ENCODE data around the gene ARPC1A.
"Not testable (repeated sequence)": the region's sequence is repeated elsewhere in the genome, so short reads cannot be mapped to it uniquely, and the experiment has no call there.

Gene ARPC1A

DNA sequence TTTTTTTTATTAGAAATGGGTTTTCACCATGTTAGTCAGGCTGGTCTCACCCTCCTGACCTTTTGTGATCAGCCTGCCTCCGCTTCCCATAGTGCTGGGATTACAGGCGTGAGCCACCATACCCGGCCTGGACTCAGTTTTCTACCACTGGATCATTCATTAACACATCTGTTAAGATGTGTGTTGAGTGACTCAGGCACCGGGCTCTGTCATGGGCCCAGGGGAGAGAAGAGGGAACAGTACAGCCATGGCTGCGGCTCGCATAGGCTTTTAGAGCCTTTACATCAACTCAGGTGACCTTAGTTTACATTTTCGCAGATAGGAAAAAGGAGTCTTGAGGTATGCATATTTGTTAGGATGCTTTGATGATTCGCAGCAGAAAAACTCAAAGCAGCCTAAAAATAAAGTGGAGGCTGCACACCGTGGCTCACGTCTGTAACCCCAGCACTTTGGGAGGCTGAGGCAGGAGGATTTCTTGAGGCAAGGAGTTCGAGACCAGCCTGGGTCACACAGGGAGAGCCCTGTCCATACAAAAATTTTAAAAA lies 45.8 kb downstream of the ARPC1A start:
- DNase-seq (ENCODE audit: low spot score): no peak

DNA sequence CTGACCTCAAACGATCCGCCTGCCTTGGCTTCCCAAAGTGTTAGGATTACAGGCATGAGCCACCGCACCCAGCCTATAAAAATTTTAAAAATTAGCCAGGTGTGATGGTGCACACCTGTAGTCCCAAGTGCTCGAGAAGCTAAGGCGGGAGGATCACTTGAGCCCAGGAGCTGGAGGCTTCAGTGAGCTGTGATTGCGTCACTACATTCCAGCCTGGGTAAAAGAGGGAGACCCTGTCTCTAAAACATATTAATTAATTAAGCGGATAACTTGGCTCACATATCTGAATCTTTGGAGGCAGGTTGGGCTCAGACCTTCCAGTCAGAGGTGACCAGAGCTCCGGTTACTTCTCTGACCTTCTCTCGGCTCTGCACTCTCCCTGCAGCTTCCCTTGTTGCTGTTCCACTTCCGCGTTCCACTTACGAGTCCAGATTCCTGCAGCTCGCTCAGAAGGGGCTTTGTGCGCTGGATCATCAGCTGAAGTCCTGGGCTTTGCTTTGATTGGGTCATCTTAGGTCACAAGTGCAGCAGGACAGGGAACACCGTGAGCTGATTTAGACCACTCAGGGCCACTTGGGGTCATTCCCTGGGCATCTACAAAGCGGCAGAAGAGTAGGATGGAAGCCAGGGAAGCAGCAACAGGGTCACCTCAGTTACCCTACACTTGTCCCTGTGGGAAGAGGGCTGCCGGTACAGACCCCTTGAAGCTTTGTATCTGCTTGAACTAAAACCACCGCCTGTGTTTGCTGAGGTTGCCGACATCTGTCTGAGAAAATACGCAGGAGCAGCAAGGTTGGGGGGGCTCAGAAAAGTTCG lies 46.8 kb downstream of the ARPC1A start:
- DNase-seq (ENCODE audit: low spot score): no peak

DNA sequence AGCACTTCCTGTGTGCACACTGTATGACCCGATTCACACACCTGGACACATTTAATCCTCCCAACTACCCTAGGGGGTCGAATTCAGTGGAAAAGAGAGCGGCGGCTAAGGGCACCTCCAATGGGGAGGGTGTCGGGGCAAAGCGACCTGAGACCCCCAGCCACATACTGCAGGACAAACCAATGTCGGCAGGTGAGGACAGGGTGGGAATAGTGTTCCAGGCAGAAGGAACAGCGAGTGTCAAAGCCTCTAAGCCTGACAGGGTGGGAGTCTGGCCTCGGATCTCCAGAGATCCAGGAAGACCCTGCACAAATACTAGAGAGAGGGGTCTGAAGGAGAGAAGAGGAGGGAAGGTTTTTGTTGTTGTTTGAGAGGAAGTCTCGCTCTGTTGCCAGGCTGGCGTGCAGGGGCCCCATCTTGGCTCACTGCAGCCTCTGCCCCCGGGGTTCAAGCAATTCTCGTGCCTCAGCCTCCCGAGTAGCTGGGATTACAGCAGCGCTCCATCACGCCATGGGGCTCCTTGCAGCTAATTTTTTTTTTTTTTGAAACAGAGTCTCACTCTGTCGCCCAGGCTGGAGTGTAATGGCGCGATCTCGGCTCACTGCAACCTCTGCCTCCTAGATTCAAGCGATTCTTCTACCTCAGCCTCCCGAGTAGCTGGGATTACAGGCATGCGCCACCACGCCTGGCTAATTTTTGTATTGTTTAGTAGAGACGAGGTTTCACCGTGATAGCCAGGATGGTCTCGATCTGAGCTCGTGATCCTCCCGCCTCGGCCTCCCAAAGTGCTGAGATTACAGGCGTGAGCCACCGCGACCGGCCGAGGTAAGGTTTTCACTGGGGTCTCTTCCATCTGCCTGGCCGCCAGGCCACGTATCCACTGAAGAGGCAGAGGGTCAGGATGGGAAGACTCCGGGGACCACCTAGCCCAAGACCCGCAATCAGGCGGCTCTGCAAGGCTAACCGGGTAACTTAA lies 47.7 kb downstream of the ARPC1A start:
- no peak for DNase-seq (ENCODE audit: low spot score)

DNA sequence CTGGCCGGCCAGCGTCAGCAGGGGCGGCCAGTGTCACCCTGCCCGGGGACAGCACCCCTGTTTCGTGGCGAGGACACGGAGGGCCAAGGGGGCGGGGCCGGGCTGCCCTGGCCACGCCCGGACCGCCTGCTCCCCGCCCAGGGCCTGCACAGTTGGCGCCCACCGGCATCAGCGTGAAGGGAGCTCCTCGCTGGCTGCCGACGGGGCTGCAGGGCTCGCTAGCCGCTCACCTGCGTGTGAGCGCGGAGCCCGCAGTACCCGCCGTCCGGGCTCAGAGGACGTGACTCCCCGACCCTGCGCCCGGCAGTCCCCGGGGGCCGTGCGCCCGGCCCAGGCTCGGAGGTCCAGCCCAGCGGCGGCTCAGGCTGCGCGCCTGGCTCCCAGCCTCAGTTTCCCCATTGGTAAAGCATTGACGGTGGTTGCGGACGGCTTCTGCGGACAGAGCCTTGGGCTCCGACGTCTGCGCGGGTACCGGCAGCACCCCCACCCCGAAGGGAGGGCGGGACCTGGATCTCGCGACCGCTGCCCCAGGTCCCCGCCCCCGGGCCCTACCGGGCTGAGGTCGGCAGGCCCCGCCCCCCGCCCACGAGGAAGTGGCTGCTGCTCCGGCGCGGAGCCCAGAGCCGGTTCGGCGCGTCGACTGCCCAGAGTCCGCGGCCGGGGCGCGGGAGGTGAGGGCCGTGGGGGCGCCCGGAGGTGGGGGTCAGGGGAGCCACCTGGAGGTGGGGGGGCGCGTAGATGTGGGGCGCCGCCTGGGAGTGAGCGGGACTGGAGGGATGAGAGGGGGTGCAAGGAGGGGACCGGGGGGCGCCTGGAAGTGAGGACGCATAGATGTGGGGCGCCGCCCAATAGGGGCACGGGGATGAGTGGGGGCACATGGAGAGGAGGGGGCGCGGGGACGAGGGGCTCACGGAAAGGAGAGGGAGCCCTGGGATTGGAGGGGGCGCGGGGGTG lies 48.7 kb downstream of the ARPC1A start, which contains the start of gene ARPC1B:
Gene ARPC1B, plus strand, starts transcription at position 620 of the 954 bp plus-strand sequence. CDS start 10,985 bp downstream, outside the sequence.
- peak; percentile 50 for DNase-seq (ENCODE audit: low spot score)

DNA sequence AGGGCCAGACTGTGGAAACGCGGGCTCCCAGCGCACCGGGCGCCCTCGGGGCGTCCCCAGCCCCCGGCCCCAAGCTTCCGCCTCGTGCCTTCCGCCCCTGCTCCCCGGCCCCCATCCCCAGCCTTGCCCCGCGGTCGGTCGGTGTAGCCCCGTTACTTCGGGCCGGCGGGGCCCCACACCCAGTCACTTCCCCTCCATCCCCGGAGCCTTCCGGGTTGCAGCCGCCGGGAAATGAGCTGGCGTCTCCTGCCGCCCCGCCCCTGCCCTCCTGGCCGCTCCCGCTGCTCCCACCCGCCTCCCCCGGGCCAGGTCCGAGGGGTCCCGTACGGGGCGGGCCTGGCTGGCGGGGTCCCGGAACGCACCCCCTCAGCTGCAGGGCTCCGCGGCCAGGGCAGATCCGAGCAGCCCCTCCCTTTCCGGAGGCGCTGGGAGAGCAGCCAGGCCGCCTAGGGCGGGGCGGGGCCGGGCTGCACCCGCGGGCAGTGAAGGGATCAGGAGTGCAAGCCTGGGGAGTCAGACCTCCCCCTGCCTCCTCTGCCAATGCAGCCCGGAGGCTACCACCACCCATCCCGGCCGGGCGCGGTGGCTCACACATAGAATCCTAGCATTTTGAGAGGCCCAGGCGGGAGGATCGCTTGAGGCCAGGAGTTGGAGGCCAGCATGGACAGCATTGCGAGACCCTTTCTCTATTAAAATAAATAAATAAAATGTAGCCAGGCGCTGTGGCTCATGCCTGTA lies 49.5 kb downstream of the ARPC1A start:
- DNase-seq (ENCODE audit: low spot score): peak; percentile 65

DNA sequence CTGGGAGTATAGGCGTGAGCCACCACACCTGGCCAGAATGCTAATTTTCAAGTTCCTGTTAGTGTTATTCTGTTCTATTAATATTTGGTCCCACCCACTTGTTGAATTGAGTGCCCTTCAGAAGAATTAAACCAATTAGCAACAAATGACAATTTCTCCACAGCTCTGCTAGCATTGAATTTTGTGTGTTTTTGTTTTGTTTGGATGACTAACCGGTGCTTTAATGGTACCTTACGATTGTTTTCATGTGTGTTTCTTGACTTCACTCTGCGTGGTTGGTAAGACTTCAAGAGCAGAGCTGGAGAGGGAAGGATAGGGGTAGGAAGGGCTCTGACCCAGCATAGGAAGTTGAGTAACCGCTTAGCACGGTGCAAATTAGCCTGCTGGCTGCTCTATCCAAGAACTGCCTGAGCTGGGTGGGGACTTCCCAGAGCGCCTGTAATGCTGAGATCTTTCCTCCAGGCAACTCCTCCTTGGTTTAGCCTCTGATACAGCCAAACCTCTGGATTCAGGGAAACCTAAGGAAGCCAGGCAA lies 53.4 kb downstream of the ARPC1A start:
- peak; percentile 72 for DNase-seq (ENCODE audit: low spot score)

DNA sequence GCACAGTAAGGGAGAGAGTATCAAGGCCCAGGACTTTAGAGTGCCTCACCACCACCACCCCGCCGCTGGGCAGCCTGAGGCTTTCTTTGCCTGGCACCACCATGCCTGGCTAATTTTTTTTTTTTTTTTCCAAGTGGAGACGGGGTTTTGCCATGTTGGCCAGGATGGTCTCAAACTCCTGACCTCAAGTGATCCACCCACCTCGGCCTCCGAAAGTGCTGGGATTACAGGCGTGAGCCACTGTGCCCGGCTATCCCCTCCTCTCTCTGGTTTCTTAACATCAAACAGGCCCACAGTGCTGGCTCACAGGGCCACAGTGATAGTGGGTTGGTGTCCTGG lies 54.0 kb downstream of the ARPC1A start:
- not testable (repeated sequence) for DNase-seq (ENCODE audit: low spot score)

DNA sequence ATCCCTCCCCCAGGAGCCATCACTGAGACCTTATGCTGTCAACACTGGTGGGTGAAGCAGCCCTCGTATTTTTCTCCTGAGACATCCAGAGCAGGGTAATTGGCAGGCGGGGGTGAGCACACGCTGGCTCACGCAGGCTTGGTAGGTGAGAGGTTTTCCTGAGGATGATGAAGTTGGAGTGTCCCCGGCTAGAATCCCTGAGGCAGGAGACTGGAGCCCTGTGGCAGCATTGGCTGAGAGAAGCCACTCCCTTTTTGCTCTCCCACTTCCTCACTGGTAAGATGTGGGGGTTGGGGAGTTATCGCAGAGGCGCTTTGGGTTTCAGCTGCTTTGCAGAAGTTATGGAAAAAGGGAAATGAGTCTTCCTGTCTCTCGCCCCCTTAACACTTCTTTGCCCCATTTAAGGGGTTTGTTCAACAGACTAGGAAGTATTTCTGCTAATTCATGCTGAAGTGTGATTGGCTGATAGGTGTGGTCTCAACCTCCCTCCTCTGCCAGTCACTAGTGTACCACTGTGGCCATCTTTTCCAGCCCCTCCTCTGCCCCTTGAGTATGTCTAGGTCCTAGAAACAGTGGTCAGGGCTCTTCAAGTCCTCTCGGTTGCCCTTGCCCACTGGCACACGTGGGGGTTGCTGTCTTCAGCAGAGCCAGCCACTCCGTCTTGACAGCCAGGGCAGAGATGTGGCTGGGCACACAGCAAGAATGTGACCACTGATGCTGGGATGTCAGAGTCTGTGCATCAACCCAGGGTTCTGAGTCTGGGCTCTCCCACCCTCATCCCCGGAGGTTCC lies 54.5 kb downstream of the ARPC1A start:
- DNase-seq (ENCODE audit: low spot score): peak; percentile 76

DNA sequence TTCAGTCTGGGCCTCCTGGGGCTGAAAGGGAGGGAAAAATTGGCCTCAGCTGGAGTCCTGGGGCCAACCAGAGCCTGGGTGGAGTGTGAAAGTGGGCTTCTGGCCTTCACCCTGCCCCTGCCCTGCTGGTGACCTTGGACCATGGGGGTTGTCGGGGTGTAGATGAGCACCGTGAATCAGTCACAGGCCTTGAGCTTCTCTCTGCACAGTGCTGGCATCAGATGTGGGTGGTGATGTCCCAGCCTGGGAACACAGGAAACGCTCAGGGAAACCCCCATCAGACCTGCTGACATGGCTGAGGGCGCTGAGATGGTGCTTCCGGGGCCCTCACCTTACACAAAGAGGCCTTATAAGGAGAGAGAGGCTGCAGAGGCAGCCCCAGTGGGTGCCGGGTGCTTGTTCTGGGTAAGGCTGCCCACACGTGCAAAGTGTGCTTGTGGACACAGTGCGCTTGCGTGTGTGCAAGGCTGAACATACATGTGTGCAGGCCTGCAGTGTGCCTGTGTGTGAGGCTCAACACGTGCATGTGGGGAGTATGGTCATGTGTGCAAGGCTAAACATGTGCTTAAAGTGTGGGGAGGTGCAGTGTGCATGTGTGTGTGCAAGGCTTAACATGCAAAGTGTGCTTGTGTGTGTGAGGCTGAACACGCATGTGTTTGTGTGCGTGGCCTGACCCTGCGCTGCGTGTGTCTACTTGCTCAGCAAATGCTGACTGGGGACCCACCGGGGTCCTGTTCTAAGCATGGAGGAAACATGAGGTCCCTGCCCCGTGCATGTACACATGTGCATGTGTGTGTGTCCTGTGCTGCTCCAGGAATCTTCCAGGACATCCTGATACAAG lies 55.3 kb downstream of the ARPC1A start:
- DNase-seq (ENCODE audit: low spot score): no peak

DNA sequence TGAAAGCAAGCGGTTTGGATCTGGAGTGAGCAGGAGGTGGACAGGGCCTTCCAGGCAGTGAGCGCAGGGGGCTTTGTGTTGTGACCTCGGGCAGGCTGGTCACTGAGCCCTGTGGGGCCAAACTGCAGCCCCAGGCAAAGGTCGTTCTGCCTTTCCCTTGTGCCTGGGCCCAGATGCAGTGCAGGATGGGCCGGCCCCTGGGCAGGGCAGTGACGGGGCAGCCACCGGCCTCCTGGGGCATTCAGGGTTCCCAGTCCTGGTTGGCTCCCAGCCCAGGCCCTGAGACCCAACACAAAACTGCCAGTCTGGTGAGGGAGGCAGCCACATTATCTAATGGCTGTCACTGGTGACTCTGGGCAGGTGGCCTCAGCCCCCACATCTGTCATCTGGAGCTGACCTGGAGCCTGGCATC lies 56.0 kb downstream of the ARPC1A start:
- no peak for DNase-seq (ENCODE audit: low spot score)

DNA sequence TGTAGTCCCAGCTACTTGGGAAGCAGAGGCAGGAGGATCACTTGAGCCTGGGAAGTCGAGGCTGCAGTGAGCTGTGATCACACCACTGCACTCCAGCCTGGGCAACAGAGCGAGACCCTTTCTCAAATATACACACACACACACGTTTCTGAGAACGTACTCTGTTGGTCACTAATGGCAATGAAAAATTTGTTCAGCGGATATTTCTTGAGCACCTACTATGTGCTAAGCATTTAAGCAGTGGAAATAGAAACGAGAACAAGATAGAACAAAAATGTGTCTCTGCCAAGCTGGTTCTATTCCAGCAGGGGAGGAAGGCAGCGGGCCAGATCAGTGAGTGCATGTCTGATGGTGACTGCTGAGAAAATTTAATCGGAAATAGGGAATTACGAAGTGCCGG lies 57.5 kb downstream of the ARPC1A start:
- DNase-seq (ENCODE audit: low spot score): no peak

DNA sequence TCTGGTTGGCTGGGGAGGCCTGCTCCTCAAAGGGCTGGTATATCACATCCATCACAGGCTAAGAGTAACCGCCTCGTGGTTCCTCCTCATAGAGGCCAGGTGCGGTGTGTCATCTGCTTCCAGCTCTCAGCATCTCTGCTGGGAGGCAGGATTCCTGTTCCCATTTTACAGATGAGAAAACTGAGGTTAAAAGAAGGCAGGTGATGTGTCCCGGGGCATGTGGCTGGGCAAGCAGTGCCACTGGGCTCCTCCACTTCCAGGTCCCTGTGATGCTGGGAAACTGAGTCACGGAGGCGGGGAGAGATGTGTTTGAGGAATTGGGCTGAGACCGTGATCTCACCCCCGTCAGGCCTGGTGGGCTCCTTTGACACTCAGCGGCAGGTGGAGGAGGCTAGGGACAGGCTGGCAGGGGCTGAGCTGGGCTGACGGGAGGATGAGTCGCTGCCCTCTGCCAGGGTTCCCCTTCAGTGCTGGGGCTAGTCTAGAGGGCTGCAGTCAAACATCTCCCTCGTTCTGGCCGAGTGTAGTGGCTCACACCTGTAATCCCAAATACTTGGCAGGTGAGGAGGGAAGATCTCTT lies 58.2 kb downstream of the ARPC1A start:
- no peak for DNase-seq (ENCODE audit: low spot score)

DNA sequence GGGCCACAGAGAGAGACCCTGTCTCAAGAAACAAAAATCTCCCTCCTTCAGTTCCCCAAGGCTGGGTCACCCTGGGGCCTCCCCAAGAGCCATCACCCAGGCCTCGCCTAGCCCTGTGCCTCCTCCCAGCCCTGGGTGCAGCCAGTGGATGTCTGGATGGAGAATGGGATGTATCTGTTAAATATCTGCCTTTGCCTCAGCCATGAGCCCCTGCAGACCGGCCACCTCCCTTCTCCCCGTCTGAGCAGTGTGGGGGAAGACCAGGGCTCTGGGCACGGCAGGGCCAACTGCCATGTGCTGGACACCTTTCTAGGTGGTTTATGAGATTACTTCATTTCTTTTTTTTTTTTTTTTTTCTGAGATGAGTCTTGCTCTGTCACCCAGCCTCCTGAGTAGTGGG lies 58.8 kb downstream of the ARPC1A start:
- DNase-seq (ENCODE audit: low spot score): no peak

DNA sequence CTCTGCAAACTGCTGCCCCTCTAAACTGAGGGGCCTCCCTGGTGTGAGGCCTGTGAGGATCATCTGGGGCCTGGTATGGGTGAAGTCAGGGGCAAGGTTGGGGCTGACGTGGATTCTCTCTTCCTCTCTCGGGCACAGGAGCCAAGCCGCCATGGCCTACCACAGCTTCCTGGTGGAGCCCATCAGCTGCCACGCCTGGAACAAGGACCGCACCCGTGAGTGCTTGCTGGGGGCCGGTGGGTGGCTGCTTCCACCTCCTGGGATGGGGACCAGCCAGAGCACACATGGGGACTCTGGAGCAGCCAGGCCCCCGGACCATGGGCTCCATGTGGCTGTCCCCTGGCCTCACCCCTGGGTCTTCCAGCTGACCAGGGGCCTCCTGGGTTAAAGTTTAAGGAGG lies 59.9 kb downstream of the ARPC1A start:
- DNase-seq (ENCODE audit: low spot score): no peak

DNA sequence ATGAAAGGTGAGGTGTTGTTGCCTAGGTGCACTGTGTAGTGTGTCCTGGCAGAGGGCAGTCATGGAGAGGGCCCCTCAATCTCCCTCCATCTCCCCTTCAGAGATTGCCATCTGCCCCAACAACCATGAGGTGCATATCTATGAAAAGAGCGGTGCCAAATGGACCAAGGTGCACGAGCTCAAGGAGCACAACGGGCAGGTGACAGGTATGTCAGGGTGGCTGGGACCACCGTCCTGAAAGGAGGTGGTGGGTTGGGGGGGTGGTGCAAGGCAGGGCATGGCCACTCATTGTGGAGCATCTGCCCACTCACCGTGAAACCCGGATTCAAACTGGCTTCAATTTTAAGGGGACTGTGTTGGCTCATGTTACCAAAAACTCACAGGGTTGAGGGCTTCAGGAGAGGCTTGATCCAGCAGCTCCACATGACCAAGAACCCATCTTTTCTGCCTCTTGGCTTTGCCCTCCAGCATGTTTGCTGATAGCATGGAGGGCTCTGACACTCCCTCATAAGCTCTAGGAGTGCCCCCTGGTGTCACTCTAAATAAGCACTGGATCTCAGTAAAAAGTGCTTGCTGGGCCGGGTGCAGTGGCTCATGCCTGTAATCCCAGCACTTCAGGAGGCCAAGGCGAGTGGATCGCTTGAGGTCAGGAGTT lies 61.0 kb downstream of the ARPC1A start:
- DNase-seq (ENCODE audit: low spot score): no peak

DNA sequence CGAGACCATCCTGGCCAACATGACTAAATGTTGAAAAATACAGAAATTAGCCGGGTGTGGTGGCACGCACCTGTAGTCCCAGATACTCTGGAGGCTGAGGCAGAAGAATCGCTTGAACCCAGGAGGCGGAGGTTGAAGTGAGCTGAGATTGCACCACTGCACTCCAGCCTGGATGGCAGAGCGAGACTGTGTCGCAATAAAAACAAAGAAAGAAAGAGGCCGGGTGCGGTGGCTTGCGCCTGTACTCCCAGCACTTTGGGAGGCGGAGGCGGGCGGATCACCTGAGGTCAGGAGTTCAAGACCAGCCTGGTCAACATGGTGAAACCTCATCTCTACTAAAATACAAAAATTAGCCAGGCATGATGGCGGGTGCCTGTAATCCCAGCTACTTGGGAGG lies 61.5 kb downstream of the ARPC1A start:
- not testable (repeated sequence) for DNase-seq (ENCODE audit: low spot score)

DNA sequence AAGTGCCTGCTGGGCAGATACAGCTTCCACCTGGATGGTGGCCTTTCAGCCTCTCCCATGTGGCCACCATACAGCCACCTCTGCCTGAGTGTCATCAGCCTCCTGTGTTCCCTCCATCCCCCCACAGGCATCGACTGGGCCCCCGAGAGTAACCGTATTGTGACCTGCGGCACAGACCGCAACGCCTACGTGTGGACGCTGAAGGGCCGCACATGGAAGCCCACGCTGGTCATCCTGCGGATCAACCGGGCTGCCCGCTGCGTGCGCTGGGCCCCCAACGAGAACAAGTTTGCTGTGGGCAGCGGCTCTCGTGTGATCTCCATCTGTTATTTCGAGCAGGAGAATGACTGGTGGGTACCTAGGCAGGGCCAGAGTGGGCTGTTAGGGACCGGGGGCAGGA lies 62.2 kb downstream of the ARPC1A start:
- no peak for DNase-seq (ENCODE audit: low spot score)

DNA sequence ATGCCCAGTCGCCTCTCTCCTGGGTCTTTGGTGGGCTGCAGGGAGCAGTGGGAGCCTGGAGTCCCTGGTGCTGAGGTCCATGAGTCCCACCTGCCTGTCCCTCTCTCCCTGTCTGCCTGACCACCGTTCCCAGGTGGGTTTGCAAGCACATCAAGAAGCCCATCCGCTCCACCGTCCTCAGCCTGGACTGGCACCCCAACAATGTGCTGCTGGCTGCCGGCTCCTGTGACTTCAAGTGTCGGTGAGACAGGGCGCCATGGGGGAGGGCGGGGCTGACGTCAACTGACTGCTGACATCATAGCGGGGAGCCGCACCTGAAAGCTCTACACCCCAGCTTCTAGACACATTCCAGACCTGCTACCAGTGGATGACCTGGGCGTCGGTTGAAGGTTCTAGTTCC lies 64.1 kb downstream of the ARPC1A start:
- DNase-seq (ENCODE audit: low spot score): no peak

Data from Ammon's horn (tissue), 1 donor.